ENCODE results near the gene UBE2B.
"Not testable (repeated sequence)": the region's sequence is repeated elsewhere in the genome, so short reads cannot be mapped to it uniquely, and the experiment has no call there.

- not testable (repeated sequence) for TF ChIP-seq PATZ1 (CRISPR knock-in tag; IDR thresholded peaks at IDR 0.05; ENCODE audit: borderline replicate concordance); ZNF70 (CRISPR knock-in tag; IDR thresholded peaks at IDR 0.05)
Observed at GRCh38 chr5:134345476-134345875, 25.9 kb upstream of the UBE2B start.
